ENCODE results near the gene FUT6. TPM values are rescaled to one million over a fixed set of nuclear protein-coding genes. Genes with fewer than 3 reads are reported as not detected.

Gene FUT6
- total RNA-seq, 1 experiment from 2014 or later: not detected

DNA sequence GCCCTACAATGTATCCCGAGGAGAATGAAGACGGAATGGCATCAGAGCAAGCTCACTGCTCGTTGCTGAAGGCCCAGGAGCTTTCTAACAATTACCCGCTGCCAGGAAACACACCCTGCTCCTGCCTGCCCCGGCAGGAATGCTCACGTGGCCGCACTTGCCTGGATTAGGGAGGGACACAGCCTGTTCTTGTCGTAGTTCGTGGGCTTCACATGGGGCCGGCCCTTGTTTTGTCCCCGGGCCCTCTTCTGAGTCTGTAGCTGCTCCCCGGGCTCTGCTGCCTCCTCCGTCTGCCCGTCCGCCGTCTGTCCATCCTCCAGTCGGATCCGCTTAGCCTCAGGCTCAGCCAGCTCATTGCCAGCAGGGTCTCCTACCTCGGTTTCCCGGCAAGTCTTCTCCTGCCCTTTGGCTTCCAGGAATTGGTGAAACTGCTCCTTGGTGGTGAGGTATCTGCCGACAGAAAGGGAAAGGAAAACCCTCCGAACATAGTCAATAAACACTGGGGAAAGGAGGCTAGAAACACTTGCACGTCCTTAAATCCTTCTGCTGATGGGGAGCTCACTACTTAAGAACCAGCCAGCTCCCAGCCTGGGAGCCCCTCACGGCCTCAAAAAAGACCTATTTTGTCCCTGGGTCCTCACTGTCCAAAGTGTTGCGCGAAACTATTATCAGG, 49.5 kb downstream of the FUT6 start:
- POLR2A ChIA-PET: interaction anchor here (0.6 to 0.7 kb wide), 2 partner anchors 20 to 508 kb away, joined by 5 to 8 read pairs; no protein-coding TSS in a partner anchor
- in situ Hi-C loops (cut with HindIII; ENCODE audit: low pct_unique_long_range_greater_than_20kb, low sequenced_read_pairs) (no loop called here), intact Hi-C loops (cut with micrococcal nuclease; ENCODE audit: unreplicated experiment) (loop anchor here (10.0 kb wide), 1 partner anchor 95 kb away; the partner anchor contains the start of gene RPL36)
- TF ChIP-seq, protein P1, sequence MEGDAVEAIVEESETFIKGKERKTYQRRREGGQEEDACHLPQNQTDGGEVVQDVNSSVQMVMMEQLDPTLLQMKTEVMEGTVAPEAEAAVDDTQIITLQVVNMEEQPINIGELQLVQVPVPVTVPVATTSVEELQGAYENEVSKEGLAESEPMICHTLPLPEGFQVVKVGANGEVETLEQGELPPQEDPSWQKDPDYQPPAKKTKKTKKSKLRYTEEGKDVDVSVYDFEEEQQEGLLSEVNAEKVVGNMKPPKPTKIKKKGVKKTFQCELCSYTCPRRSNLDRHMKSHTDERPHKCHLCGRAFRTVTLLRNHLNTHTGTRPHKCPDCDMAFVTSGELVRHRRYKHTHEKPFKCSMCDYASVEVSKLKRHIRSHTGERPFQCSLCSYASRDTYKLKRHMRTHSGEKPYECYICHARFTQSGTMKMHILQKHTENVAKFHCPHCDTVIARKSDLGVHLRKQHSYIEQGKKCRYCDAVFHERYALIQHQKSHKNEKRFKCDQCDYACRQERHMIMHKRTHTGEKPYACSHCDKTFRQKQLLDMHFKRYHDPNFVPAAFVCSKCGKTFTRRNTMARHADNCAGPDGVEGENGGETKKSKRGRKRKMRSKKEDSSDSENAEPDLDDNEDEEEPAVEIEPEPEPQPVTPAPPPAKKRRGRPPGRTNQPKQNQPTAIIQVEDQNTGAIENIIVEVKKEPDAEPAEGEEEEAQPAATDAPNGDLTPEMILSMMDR (IDR thresholded peaks at IDR 0.05): no peak
- TF ChIP-seq TCF7L2 (IDR thresholded peaks at IDR 0.05; ENCODE audit: low read depth, low read length) (no peak), POLR2AphosphoS5 (IDR thresholded peaks at IDR 0.05; ENCODE audit: low read depth, low read length) (no peak), SIN3A (IDR thresholded peaks at IDR 0.05; ENCODE audit: borderline replicate concordance, insufficient read depth, low read depth, low read length) (no peak)
- TF ChIP-seq, protein P2, sequence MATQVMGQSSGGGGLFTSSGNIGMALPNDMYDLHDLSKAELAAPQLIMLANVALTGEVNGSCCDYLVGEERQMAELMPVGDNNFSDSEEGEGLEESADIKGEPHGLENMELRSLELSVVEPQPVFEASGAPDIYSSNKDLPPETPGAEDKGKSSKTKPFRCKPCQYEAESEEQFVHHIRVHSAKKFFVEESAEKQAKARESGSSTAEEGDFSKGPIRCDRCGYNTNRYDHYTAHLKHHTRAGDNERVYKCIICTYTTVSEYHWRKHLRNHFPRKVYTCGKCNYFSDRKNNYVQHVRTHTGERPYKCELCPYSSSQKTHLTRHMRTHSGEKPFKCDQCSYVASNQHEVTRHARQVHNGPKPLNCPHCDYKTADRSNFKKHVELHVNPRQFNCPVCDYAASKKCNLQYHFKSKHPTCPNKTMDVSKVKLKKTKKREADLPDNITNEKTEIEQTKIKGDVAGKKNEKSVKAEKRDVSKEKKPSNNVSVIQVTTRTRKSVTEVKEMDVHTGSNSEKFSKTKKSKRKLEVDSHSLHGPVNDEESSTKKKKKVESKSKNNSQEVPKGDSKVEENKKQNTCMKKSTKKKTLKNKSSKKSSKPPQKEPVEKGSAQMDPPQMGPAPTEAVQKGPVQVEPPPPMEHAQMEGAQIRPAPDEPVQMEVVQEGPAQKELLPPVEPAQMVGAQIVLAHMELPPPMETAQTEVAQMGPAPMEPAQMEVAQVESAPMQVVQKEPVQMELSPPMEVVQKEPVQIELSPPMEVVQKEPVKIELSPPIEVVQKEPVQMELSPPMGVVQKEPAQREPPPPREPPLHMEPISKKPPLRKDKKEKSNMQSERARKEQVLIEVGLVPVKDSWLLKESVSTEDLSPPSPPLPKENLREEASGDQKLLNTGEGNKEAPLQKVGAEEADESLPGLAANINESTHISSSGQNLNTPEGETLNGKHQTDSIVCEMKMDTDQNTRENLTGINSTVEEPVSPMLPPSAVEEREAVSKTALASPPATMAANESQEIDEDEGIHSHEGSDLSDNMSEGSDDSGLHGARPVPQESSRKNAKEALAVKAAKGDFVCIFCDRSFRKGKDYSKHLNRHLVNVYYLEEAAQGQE (IDR thresholded peaks at IDR 0.05; ENCODE audit: insufficient read depth in 1 of 2, low read depth in 2 of 2, low read length in 1 of 2): no peak
- no TSS peak for BruUV-seq (replicated peaks)
- Histone ChIP-seq H3K27ac (ENCODE audit: low read length) (peak overlapping the region; percentile 90), H3K36me3 (ENCODE audit: control insufficient read depth, insufficient read depth, low read length) (0 out of 2 replicates have a peak, but pooled peaks cover 6% of the 10 kb centered on the region), H3K9me3 (ENCODE audit: control insufficient read depth, insufficient read depth, low read depth, low read length) (no peaks in the 10 kb centered on the region), H3K27me3 (ENCODE audit: control insufficient read depth, insufficient read depth, low read length) (no peaks in the 10 kb centered on the region), H3K4me1 (ENCODE audit: control insufficient read depth, insufficient read depth, low read length) (no peaks in the 10 kb centered on the region), H3K4me3 (ENCODE audit: low read depth in 2 of 2, low read length in 2 of 2) (peak overlapping the region; percentile 68 to 76)
- ATAC-seq (no peak), DNase-seq (ENCODE audit: low read depth, low spot score) (no peak)
- CTCF ChIA-PET: no interaction called here

DNA sequence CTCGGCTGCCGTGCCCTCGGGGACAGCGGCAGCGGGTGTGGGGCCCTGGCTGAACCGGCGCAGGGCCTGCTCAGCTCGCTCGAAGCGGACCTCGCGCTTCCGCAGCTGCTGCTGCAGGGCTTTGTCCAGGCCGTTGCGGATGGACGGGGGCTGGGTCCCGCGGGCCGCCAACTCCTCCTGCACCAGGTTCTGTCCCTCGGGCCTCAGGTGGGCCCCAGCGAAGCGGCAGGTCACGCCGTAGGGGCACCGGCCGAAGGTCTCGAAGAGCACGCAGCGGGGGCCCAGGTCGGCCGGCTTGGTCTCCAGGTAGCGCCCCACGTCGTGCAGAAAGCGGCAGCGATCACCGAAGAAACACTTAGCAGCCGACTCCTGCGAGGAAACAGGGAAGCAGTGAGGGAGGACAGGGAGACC, 50.1 kb downstream of the FUT6 start:
- no peak overlapping the region; a peak in 1 of 4 replicates for H3K4me3 ChIP-seq (ENCODE audit: low read depth in 2 of 2, low read length in 2 of 2)
- DNase-seq (ENCODE audit: low read depth, low spot score) (no peak), ATAC-seq (no peak)
- BruUV-seq (replicated peaks): no TSS peak
- ChIA-PET CTCF (no interaction called here), POLR2A (interaction anchor here (0.6 to 0.7 kb wide), 2 partner anchors 21 to 509 kb away, joined by 5 to 8 read pairs; no protein-coding TSS in a partner anchor)
- intact Hi-C loops (cut with micrococcal nuclease; ENCODE audit: unreplicated experiment) (no loop called here), in situ Hi-C loops (cut with HindIII; ENCODE audit: low pct_unique_long_range_greater_than_20kb, low sequenced_read_pairs) (no loop called here)
- no peak overlapping the region for H3K27ac ChIP-seq (ENCODE audit: low read length)
- no peaks in the 10 kb centered on the region for H3K4me1 ChIP-seq (ENCODE audit: control insufficient read depth, insufficient read depth, low read length)
- 0 out of 2 replicates have a peak, but pooled peaks cover 6% of the 10 kb centered on the region for H3K36me3 ChIP-seq (ENCODE audit: control insufficient read depth, insufficient read depth, low read length)
- TF ChIP-seq POLR2AphosphoS5 (IDR thresholded peaks at IDR 0.05; ENCODE audit: low read depth, low read length): no peak
- TF ChIP-seq, protein P1 (IDR thresholded peaks at IDR 0.05): no peak
- no peak for TF ChIP-seq TCF7L2 (IDR thresholded peaks at IDR 0.05; ENCODE audit: low read depth, low read length)
- TF ChIP-seq, protein P2 (IDR thresholded peaks at IDR 0.05; ENCODE audit: insufficient read depth in 1 of 2, low read depth in 2 of 2, low read length in 1 of 2): no peak
- no peak for TF ChIP-seq SIN3A (IDR thresholded peaks at IDR 0.05; ENCODE audit: borderline replicate concordance, insufficient read depth, low read depth, low read length)
- H3K9me3 ChIP-seq (ENCODE audit: control insufficient read depth, insufficient read depth, low read depth, low read length): no peaks in the 10 kb centered on the region
- H3K27me3 ChIP-seq (ENCODE audit: control insufficient read depth, insufficient read depth, low read length): no peaks in the 10 kb centered on the region
